Endometrial microvascular endothelial cells (primary cell): ENCODE results near the gene POPDC2. TPM values are rescaled to one million over a fixed set of nuclear protein-coding genes. Genes with fewer than 3 reads are reported as not detected.
"Not testable (repeated sequence)": the region's sequence is repeated elsewhere in the genome, so short reads cannot be mapped to it uniquely, and the experiment has no call there.

Experiments used
- in situ Hi-C: cut with HindIII; loops from 2 replicates; pipeline ENCODE4 v1.10.0; 2017; ENCODE audit warnings: low sequenced_read_pairs, low pct_unique_long_range_greater_than_20kb; ENCODE audit errors: inconsistent ontology term
- total RNA-seq: library from RNA; depleted of rRNA; stranded (reverse); fragments of >200 nt; gene quantifications from one replicate; pipeline ENCODE4 v1.2.3, GENCODE V29; 2015; ENCODE audit errors: inconsistent ontology term

The POPDC2 gene
- total RNA-seq, 1 donor from 2014 or later, result not detected

- in situ Hi-C loops, result no loop called here
These were observed 62.7 kb downstream of the POPDC2 start, which contains the start of gene PLA1A for GRCh38 chr3:119597548-119598288. Gene PLA1A (plus strand): TSS chr3:119597885. CDS start chr3:119597914, 29 bp downstream.

DNA sequence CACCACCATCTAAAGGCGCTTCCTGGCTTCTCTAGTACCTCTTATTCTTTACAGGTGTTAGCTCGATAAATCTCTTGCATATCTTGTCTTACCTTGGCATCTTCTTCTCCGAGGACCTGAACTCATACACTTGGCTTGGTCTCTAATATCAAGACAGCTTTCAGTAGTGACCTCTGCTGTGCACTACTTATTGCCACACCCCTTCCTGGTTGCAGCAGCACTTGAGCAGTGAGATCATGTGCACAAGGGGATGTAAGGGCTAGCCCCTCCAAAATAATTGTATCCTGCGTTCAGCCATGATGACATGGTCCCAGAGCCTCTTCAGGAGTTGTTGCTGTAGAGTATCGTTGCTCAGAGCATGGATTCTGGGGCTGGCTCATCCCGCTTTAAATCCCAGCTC lies 64.0 kb downstream of the POPDC2 start:
- in situ Hi-C loops, result no loop called here

- in situ Hi-C loops, result no loop called here
These were observed 64.6 kb downstream of the POPDC2 start for GRCh38 chr3:119595639-119596334.

DNA sequence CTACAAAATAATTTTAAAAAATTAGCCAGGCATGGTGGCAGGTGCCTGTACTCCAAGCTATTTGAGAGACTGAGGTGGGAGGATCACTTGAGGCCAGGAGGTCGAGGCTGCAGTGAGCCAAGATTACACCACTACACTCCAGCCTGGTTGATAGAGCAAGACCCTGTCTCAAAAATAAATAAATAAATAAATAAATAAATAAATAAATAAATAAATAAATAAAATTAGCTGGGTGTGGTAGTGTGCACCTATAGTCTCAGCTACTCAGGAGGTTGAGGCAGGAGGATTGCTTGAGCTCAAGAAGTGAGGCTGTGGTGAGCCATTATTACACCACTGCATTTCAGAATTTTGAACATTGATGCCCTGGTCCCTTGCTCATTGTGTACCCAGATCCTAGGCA lies 65.5 kb downstream of the POPDC2 start:
- in situ Hi-C loops, result not testable (repeated sequence)

GRCh38 chr3:119594066-119594465 lies 66.3 kb downstream of the POPDC2 start:
- in situ Hi-C loops, result no loop called here

- in situ Hi-C loops, result no loop called here
These were observed 67.5 kb downstream of the POPDC2 start for GRCh38 chr3:119592861-119593260.

Other genes with a start within 250 kb of the POPDC2 start
- 36.5 TPM for gene TMEM39A, start 197.0 kb downstream of the POPDC2 start, total RNA-seq
- 23.9 TPM for gene POGLUT1, start 191.6 kb downstream of the POPDC2 start, total RNA-seq
- gene TIMMDC1, start 162.0 kb downstream of the POPDC2 start, total RNA-seq, result 47.9 TPM
- not detected for gene CD80, start 101.0 kb downstream of the POPDC2 start, total RNA-seq
- gene ADPRH, start 81.1 kb downstream of the POPDC2 start, total RNA-seq, result 22.7 TPM
- gene PLA1A, start 62.7 kb downstream of the POPDC2 start, total RNA-seq, result 12.8 TPM
- gene COX17, start 16.8 kb upstream of the POPDC2 start, total RNA-seq, result 9.8 TPM
- not detected for gene CFAP91, start 42.4 kb upstream of the POPDC2 start, total RNA-seq
- gene NR1I2, start 121.5 kb upstream of the POPDC2 start, total RNA-seq, result not detected